Neuron (in vitro differentiated cells): ENCODE data around the gene SKAP1.

Source experiments
- H2AFZ ChIP-seq: one replicate; pipeline ENCODE4 v1.6.1; 2013; ENCODE audit warnings: low read depth, mild to moderate bottlenecking, inconsistent platforms, low read length, moderate library complexity
- H3K27me3 ChIP-seq: one replicate; pipeline ENCODE4 v1.6.1; 2013; ENCODE audit warnings: low read length; ENCODE audit not compliant: insufficient read depth
- H3K36me3 ChIP-seq: one replicate; pipeline ENCODE4 v1.6.1; 2013; ENCODE audit warnings: low read length; ENCODE audit not compliant: insufficient read depth
- H3K4me1 ChIP-seq: one replicate; pipeline ENCODE4 v1.6.1; 2013; ENCODE audit warnings: low read length; ENCODE audit not compliant: insufficient read depth
- H3K4me3 ChIP-seq: 2 replicates; pipeline ENCODE4 v1.5.1; 2013; ENCODE audit warnings: mild to moderate bottlenecking, low read length, moderate library complexity
- H3K9me3 ChIP-seq: one replicate; pipeline ENCODE4 v1.6.1; 2013; ENCODE audit warnings: low read length

SKAP1 gene

DNA sequence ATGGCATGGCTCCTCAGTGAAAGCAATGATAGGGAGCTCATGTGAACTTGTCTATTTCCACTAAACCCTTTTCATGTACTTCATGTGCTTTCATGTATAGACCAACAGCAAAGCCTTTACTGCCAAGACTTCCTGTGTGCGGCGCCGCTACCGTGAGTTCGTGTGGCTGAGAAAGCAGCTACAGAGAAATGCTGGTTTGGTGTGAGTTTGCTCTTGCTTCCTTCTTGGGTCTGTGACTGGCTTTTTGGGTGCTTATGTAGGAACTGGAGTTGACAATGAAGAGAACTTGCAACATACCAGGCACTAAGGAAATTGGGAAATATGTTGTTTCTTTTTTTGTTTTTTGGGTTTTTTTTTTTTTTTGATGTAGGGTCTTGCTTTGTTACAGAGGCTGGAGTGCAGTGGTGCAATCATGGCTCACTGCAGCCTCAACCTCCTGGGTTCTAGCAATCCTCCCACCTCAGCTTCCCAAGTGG, 316.8 kb downstream of the SKAP1 start:
- H3K27me3 ChIP-seq: no peaks in the 10 kb centered on the region
- no peak overlapping the region for H2AFZ ChIP-seq
- H3K4me3 ChIP-seq: no peak overlapping the region
- peaks cover 10% of the 10 kb centered on the region for H3K4me1 ChIP-seq
- no peaks in the 10 kb centered on the region for H3K9me3 ChIP-seq
- peaks cover 31% of the 10 kb centered on the region for H3K36me3 ChIP-seq

DNA sequence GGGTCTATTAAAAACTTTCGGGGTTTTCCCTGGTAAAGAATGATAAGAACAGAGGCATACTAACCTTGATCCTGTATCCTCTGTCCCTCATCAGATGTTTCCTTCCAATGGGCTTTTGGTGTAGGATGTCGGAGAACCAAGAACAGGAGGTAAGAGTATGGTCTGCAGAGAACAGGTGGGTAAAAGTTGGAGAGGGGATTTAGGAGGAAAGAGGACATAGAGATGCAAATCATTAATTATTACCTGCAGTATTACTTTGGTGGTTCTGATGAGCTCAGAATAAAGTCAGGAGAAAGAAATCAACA, 318.1 kb downstream of the SKAP1 start:
- no peak overlapping the region for H2AFZ ChIP-seq
- no peaks in the 10 kb centered on the region for H3K9me3 ChIP-seq
- peaks cover 12% of the 10 kb centered on the region for H3K4me1 ChIP-seq
- peaks cover 22% of the 10 kb centered on the region for H3K36me3 ChIP-seq
- H3K27me3 ChIP-seq: no peaks in the 10 kb centered on the region
- H3K4me3 ChIP-seq: no peak overlapping the region

DNA sequence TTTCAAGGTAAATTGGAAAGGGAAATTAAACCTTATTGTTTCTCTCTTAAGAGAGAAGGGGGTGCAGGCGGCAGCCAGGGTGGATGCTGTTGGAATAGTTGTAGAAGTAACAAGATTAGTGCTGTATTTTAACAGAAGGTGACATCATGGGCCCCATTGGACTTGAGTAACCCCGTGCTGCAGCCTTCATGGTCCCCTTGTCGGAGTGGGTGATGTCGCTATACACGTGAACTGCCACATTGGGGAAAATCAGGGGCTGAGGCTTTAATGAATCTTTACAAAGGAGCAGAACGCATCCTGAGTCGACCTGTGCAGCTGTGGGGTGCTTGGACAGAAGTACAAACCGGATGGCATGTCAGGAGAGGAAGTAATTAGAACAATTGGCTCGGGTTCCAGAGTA, 319.3 kb downstream of the SKAP1 start:
- Histone ChIP-seq H2AFZ (no peak overlapping the region), H3K27me3 (no peaks in the 10 kb centered on the region), H3K4me1 (peaks cover 13% of the 10 kb centered on the region), H3K4me3 (no peak overlapping the region), H3K9me3 (no peaks in the 10 kb centered on the region), H3K36me3 (peaks cover 15% of the 10 kb centered on the region)

DNA sequence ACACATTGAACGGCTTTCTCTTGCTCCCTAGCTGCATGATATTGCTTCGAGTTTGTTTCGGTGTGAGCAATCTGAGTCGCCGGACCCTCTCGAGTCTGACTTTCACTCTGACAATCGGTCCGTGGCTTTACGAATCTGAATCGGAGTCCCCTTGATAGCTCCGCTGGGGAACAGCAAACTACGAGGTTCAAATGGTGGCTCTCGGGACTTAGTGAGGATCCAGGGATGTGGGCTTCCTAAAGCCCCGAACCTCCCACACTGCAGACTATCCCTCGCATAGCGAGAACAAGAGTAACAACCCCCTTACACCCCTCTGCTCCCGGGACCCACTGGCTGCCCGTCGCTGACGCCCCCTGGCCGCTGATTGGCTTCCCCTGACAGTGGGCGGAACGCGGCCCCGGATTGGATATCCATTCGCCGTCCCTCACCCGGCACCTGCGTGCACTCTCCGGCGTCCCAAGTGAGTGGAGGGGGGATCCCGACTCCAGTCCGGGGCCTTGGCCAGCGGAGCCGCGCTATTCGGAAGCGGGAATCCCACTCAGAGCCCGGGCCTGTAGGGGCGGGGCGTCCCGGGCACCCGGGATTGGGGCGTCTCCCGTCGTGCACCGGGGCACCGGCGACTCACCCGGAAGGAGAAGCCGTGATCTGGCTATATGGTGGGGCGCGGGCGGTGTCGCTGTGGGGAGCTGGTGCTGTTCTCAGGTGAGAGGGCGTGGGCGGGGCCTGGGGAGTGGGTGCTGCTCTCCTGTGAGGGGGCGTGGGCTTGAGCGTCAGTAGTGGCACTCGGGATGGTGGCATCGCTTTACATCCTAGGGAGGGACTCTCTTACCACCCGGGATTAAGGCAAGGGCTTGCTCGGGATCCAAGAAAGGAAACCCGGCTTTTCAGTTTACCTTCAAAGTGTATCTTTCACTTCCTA, 322.6 kb downstream of the SKAP1 start, which contains the start of gene SNX11:
TSS of gene SNX11 (plus strand) at position 630 of the 919 bp plus-strand sequence. CDS start 4,278 bp downstream, outside the sequence.
- peak within 1 kb of the TSS; percentile 93 for H2AFZ ChIP-seq
- no peaks in the 10 kb centered on the region for H3K27me3 ChIP-seq
- H3K4me1 ChIP-seq: peaks cover 13% of the 10 kb centered on the region
- H3K4me3 ChIP-seq: peak within 1 kb of the TSS; percentile 94
- no peaks in the 10 kb centered on the region for H3K9me3 ChIP-seq
- H3K36me3 ChIP-seq: peaks cover 3% of the 10 kb centered on the region

DNA sequence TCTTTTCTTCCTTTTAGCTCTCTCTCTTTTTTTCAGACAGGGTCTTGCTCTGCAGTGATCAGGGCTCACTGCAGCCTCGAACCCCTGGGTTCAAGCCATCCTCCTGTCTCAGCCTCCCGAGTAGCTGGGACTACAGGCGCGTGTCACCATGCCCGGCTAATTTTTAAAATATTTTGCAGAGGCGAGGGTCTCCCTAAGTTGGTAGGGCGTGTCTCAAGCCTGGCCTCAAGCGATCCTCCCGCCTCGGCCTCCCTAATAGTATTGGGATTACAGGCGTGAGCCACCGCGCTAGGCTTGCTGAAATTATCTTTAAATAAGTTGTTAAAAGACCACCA, 323.2 kb downstream of the SKAP1 start:
- Histone ChIP-seq H3K27me3 (no peaks in the 10 kb centered on the region), H3K36me3 (no peaks in the 10 kb centered on the region)

DNA sequence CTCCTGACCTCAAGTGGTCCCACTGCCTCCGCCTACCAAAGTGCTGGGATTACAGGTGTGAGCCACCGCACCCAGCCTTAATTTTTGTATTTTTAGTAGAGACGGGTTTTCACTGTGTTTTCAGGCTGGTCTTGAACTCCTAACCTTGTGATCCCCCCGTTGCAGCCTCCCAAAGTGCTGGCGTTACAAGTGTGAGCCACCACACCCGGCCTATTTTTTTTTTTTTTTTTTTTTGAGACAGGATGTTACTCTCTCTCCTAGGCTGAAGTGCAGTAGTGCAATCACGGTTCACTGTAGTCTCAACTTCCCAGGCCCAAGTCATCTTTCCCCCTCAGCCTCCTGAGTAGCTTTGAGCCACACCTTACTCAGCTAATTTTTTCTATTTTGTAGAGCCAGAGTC, 325.6 kb downstream of the SKAP1 start:
- no peaks in the 10 kb centered on the region for H3K9me3 ChIP-seq
- peaks cover 14% of the 10 kb centered on the region for H3K4me1 ChIP-seq
- H2AFZ ChIP-seq: no peak overlapping the region
- H3K27me3 ChIP-seq: no peaks in the 10 kb centered on the region
- no peaks in the 10 kb centered on the region for H3K36me3 ChIP-seq
- no peak overlapping the region for H3K4me3 ChIP-seq

More for the DNA sequence above, 323.2 kb downstream of the SKAP1 start:
- Histone ChIP-seq H3K9me3 (no peaks in the 10 kb centered on the region), H2AFZ (peak overlapping the region; percentile 93), H3K4me3 (peak overlapping the region; percentile 94), H3K4me1 (peaks cover 13% of the 10 kb centered on the region)

DNA sequence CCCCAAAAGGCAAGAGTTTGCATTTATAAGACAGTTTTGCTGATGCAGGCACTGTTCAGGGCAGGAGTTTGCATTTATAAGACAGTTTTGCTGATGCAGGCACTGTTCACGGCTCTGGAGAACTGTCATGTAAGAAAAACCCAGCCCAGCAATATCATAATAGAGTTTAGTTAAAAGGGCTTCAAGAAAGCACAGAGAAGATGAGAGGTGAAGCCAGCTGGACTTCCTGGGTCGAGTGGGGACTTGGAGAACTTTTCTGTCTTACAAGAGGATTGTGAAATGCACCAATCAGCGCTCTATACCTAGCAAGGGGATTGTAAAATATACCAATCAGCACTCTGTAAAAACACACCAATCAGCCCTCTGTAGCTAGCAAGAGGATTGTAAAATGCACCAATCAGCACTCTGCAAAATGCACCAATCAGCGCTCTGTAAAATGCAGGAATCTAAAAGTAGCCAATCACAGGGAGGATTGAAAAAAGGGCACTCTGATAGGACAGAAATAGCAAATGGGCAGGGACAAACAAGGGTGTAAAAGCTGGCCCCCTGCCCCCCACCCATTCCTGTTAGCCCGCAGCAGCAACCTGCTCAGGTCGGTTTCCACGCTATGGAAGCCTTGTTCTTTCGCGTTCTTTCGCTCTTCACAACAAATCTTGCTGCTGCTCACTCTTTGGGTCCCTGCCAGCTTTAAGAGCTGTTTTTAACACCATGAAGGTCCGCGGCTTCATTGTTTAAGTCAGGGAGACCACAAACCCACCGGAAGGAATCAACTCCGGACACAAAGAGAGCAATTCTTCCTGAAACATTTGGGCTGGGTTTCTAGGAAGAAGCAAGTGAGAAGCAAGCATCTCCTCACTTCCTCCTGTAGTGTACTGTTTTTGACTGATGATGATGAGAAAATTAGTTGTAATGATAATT, 327.0 kb downstream of the SKAP1 start:
- H3K9me3 ChIP-seq: no peaks in the 10 kb centered on the region
- no peak overlapping the region for H3K4me3 ChIP-seq
- no peaks in the 10 kb centered on the region for H3K36me3 ChIP-seq
- peaks cover 9% of the 10 kb centered on the region for H3K4me1 ChIP-seq
- no peak overlapping the region for H2AFZ ChIP-seq
- H3K27me3 ChIP-seq: no peaks in the 10 kb centered on the region

DNA sequence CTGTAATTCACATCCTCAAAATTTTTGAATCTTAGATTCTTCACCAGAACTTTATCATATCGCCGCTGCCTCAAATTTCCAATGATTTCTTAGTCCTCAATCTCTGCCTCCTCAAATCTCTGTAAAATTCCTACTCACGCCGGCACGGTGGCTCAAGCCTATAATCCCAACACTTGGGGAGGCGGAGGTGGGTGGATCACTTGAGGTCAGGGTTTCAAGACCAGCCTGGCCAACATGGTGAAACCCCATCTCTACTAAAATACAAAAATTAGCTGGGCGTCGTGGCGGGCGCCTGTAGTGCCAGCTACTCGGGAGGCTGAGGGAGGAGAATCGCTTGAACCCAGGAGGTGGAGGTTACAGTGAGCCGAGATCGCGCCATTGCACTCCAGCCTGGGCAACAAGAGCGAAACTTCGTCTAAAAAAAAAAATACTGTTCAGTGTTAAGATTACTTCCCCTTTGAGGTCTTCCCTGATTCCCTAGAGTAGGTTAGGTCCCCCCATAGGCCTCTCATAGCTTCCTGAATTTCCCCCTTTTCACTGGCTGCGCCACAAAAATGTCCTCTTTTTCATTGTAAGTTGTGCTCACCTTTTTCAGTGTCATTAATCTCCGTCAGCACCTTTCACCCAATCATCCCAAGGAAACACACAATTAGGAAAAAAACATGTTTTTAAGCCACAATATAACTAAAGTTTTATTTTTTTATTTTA, 327.8 kb downstream of the SKAP1 start:
- H2AFZ ChIP-seq: no peak overlapping the region
- H3K4me3 ChIP-seq: no peak overlapping the region
- H3K9me3 ChIP-seq: no peaks in the 10 kb centered on the region

DNA sequence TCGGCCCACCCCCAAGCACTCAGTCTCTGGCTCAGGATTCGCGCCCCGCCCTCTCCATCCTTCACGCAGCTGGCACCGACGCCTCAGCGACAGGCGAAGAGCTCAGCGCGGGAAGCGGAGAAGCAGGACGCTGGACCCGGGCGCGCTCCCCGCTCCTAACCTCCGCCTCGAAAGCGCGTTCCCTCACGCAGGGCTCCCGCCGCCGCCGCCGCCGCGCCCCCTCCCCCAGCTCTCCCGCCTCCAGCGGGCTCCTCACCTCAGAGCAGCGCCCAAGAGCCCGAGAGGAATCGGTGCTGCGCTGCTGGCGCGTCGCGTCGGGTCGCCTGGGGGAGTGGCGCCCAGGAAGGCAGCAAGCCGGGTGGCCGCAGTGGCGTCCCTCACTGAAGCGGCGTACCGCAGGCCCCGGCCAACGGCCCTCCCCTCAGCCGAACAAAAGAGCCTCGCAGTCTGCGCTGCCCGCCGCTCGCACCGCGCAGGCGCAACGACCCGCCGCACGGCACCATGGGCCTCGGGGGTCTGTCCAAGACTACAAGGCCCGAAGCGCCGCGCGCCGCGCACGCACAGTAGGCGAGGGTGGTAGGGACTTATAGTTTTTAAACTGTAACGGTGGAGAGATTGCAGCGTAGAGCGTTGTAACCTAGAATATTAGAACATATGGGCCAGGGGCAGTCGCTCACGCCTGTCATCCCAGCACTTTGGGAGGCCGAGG, 328.8 kb downstream of the SKAP1 start, which contains the start of gene CBX1:
TSS of gene CBX1 (minus strand) at position 467 of the 709 bp plus-strand sequence. CDS start 24,474 bp downstream, outside the sequence.
- Histone ChIP-seq H2AFZ (peak within 1 kb of the TSS; percentile 83), H3K36me3 (no peaks in the 10 kb centered on the region), H3K27me3 (no peaks in the 10 kb centered on the region), H3K9me3 (no peaks in the 10 kb centered on the region), H3K4me3 (peak within 1 kb of the TSS; percentile 55), H3K4me1 (peaks cover 6% of the 10 kb centered on the region)

More for the DNA sequence above, 327.8 kb downstream of the SKAP1 start:
- H3K4me1 ChIP-seq: peaks cover 9% of the 10 kb centered on the region
- no peaks in the 10 kb centered on the region for H3K36me3 ChIP-seq
- H3K27me3 ChIP-seq: no peaks in the 10 kb centered on the region

DNA sequence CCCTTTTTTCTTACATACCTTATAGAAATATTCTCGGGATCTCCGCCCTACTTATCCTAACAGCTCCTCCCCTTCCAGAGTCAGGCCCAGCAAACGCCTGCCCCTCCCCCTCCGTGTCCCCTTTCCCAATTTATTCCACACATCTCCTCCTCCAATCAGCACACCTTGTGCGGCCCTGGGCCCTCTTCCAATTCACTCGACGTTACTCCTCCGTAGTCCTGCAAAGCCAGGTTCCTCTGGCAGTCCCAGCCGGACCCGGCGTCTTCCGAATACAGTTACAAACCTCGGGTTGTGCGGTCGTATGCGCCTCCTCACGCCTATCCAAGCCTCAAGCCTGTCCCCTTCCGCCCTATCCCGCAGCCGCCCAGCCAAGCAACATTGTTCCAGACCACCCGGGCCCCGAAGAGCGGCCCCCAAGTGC, 329.4 kb downstream of the SKAP1 start:
- Histone ChIP-seq H3K27me3 (no peaks in the 10 kb centered on the region), H3K9me3 (no peaks in the 10 kb centered on the region), H3K4me3 (peak overlapping the region; percentile 55), H3K4me1 (peaks cover 6% of the 10 kb centered on the region), H3K36me3 (peaks cover under 1% of the 10 kb centered on the region), H2AFZ (peak overlapping the region; percentile 83)

DNA sequence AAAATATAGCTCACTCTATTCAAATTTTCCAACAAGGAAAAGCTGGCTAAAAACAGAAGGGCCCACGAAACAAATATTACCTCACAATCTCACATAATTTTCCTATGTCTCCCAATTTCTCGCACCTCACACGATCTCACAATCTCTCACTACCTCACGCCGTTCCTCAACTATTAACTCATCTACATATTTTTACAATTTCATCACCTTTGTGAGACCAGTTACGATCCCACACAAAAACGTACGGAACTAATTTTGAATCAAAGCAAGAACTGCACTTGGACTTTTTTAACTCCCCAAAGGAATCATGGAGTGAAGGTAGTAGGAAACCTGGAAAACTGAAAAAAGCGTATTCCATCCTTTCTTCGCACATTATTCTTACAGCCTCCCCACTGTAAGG, 329.9 kb downstream of the SKAP1 start:
- H3K9me3 ChIP-seq: no peaks in the 10 kb centered on the region
- H2AFZ ChIP-seq: peak overlapping the region; percentile 83
- peaks cover 6% of the 10 kb centered on the region for H3K4me1 ChIP-seq
- no peaks in the 10 kb centered on the region for H3K27me3 ChIP-seq
- peak overlapping the region; percentile 55 for H3K4me3 ChIP-seq
- peaks cover 2% of the 10 kb centered on the region for H3K36me3 ChIP-seq

DNA sequence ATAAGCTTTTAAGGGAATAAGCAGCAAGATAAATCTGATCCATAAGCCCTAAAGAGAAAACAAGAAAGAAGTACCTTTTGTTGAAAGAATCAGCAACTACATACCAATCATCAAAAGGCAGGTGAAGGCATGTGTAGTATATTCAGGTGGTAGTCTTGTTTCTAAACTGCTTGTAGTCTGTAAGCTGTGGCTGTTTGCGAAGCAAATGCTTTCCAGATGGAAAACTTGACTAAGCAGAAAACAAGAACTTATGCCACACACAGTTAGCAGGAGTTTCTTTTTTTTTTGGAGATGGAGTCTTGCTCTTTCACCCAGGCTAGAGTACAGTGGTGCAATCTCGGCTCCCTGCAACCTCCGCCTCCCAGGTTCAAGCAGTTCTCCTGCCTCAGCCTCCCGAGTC, 334.4 kb downstream of the SKAP1 start:
- no peaks in the 10 kb centered on the region for H3K27me3 ChIP-seq
- H3K36me3 ChIP-seq: peaks cover 19% of the 10 kb centered on the region
- no peak overlapping the region for H3K4me3 ChIP-seq
- H3K9me3 ChIP-seq: no peaks in the 10 kb centered on the region
- no peak overlapping the region for H2AFZ ChIP-seq
- peaks cover 6% of the 10 kb centered on the region for H3K4me1 ChIP-seq
